ENCODE data around the gene NREP.

Gene NREP

DNA sequence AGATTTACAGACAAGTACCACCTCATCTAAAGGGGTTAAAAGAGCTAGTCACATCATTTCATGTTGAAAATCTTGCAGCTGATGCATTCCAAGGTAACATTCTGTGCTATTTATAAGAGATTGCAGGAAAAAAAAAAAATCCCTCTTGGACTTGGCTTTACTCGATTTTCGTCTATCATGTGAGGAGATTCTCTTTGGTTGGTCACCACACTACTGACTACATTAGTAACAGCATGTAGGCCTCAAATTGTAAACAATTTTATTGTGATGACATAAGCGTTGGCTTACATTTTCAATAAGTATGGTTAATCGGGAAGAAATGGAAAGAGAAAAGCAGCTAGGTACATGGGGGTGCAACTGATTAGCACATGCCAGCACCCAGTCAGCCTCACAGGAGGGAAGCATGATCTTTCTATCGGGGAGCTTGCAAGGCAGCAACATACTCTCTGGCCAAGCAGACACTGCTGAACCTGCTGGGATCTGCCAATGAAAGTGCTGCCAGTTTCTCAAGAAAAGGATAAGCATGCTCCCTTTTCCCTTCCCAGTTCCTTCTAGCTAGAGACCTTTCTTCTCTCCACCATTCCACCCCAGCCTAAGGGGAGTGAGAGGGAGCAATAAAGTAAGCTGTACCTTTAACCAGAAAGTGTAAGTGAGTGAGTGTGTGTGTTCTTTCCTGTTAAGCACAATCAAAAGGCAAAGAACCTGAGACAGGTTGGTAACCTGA, 7.5 kb downstream of the NREP start:
- TF ChIP-seq, protein P1, sequence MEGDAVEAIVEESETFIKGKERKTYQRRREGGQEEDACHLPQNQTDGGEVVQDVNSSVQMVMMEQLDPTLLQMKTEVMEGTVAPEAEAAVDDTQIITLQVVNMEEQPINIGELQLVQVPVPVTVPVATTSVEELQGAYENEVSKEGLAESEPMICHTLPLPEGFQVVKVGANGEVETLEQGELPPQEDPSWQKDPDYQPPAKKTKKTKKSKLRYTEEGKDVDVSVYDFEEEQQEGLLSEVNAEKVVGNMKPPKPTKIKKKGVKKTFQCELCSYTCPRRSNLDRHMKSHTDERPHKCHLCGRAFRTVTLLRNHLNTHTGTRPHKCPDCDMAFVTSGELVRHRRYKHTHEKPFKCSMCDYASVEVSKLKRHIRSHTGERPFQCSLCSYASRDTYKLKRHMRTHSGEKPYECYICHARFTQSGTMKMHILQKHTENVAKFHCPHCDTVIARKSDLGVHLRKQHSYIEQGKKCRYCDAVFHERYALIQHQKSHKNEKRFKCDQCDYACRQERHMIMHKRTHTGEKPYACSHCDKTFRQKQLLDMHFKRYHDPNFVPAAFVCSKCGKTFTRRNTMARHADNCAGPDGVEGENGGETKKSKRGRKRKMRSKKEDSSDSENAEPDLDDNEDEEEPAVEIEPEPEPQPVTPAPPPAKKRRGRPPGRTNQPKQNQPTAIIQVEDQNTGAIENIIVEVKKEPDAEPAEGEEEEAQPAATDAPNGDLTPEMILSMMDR (IDR thresholded peaks at IDR 0.05; ENCODE audit: insufficient read depth, low read length, missing control alignments): no peak
- CTCF ChIA-PET: interaction anchor here (1.6 to 3.3 kb wide), 2 partner anchors 199 to 218 kb away, joined by 8 to 16 read pairs; no protein-coding TSS in a partner anchor
- H3K4me3 ChIP-seq (ENCODE audit: low read depth, low read length): no peak overlapping the region
- DNase-seq (ENCODE audit: low read depth, low spot score): no peak
- POLR2A ChIA-PET: interaction anchor here (0.9 to 1.0 kb wide), 2 partner anchors 8 to 10 kb away, joined by 3 to 5 read pairs; no protein-coding TSS in a partner anchor

DNA sequence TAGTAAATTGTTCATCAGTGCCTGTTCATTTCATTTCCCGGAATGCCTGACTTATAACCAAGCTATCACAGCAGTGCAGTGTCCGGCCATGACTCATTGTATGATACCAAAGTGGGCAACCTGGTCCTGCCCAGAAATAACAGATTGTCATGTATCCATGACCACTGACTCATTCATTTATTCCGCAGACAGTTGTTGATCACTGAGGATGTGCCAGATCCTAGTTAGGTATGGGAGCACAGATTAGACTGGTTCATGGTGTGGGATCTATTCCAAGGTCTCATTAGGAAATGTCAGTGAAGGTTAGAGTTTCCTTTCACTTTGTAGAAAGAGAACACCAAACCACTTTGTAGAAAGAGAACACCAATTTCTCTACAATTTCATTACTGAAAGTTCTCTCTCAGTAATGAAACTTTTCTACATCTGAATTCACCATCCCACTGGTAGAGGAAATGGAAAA, 8.7 kb downstream of the NREP start:
- TF ChIP-seq, protein P1 (IDR thresholded peaks at IDR 0.05; ENCODE audit: insufficient read depth, low read length, missing control alignments): no peak
- no peak for DNase-seq (ENCODE audit: low read depth, low spot score)
- ChIA-PET CTCF (interaction anchor here (0.9 to 1.5 kb wide), 2 partner anchors 217 to 413 kb away, joined by 3 to 4 read pairs; no protein-coding TSS in a partner anchor), POLR2A (interaction anchor here (1.0 to 1.8 kb wide), 3 partner anchors 9 to 184 kb away, joined by 3 to 6 read pairs (median 6); partner anchors contain the start of gene NREP)
- H3K4me3 ChIP-seq (ENCODE audit: low read depth, low read length): no peak overlapping the region

DNA sequence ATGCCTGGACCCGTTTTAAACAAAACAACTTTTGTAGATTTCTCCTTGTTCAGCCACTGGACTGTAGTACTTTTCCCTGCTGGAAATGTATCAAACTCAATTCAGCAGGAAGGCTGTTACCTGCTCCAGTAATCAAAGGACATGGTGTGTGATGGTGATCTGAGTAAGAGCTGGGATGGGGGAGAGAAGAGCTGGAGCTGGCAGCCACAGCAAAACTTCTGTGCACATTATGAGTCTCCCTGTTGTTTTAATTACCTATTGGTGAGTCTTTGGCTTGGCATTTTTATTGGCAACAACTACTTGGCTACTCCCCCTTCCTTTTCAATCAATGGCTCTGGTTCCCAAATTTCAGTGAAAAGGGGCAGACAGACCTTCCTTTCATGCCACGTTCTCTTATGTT, 9.7 kb downstream of the NREP start:
- no peak overlapping the region for H3K4me3 ChIP-seq (ENCODE audit: low read depth, low read length)
- POLR2A ChIA-PET: interaction anchor here (0.6 to 1.8 kb wide), 3 partner anchors 10 to 309 kb away, joined by 3 to 6 read pairs (median 6); partner anchors contain the start of gene NREP
- CTCF ChIA-PET: interaction anchor here (0.8 to 1.5 kb wide), 3 partner anchors 183 to 414 kb away, joined by 3 to 4 read pairs (median 3); no protein-coding TSS in a partner anchor
- DNase-seq (ENCODE audit: low read depth, low spot score): no peak
- TF ChIP-seq, protein P1 (IDR thresholded peaks at IDR 0.05; ENCODE audit: insufficient read depth, low read length, missing control alignments): no peak

DNA sequence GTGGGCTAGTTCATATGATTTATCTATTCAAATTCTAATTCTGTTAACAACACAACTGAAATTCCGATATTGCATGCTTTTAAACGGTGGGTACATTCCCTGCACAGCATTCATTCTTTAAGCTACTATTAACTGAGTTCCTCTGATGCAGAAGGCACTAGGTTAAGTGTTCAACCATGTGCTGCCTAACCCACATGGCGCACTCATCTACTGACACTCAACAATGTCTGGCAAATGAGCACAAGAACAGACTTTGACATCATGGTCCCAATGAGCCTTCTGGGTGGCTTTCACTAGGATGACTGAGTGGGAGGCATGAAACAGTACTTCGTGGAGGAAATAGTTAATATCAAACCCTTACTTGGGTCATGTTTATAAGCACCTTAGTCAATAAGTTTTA, 10.2 kb downstream of the NREP start:
- DNase-seq (ENCODE audit: low read depth, low spot score): no peak
- ChIA-PET CTCF (no interaction called here), POLR2A (interaction anchor here (1.7 to 1.8 kb wide), 2 partner anchors 10 to 184 kb away, joined by 6 read pairs; partner anchors contain the start of gene NREP)
- TF ChIP-seq, protein P1 (IDR thresholded peaks at IDR 0.05; ENCODE audit: insufficient read depth, low read length, missing control alignments): no peak
- no peak overlapping the region for H3K4me3 ChIP-seq (ENCODE audit: low read depth, low read length)

DNA sequence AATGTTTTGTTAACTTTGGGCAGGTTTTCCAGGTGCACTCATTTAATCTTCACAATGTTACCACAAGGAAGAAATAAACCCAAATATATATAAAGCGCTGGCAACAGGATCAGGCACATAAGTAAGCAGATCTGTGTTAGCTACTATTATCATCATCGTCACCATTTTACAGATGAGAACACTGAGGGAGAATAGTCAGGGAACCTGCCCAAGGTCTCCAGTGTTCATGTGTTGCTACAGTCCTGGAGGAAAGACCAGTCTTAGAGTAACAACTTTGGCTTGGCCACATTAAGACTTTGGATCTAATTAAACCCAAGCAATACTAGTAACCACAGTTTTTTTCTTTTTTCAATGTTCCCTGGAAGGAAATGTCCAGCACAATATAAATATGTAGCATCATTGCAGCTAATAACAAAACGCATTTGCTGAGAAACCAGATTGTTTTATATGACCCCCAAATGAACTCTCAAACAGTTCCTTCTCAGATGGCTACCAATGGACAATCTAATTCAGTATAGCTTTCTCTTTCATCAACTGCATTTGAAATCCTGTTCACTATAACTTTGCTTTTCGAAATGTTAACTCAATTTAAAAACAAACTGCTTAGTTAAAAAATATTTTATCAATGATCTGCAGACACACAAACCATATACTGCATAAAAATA, 11.8 kb downstream of the NREP start:
- DNase-seq (ENCODE audit: low read depth, low spot score): no peak
- TF ChIP-seq, protein P1 (IDR thresholded peaks at IDR 0.05; ENCODE audit: insufficient read depth, low read length, missing control alignments): no peak
- POLR2A ChIA-PET: interaction anchor here (1.6 to 3.2 kb wide), 2 partner anchors 12 to 183 kb away, joined by 3 to 14 read pairs; partner anchors contain the start of gene NREP
- CTCF ChIA-PET: interaction anchor here (0.9 to 2.3 kb wide), 3 partner anchors 195 to 401 kb away, joined by 3 to 11 read pairs (median 4); no protein-coding TSS in a partner anchor
- H3K4me3 ChIP-seq (ENCODE audit: low read depth, low read length): no peak overlapping the region
